IgD-negative memory B cell (primary cell): Measurements from ENCODE around the gene SAMMSON. TPM values are rescaled to one million over a fixed set of nuclear protein-coding genes. Genes with fewer than 3 reads are reported as not detected.
A peak's percentile ranks its signal among the peaks of the same experiment; 100 is the strongest.

Source experiments
- H3K27ac Mint-ChIP-seq, 3 donors: one replicate each; pipeline ENCODE4 v1.8.0; 2020 to 2022; ENCODE audit warnings: mild to moderate bottlenecking in 3 of 3, mixed read lengths in 3 of 3, moderate library complexity in 1 of 3
- H3K27me3 Mint-ChIP-seq: one replicate; pipeline ENCODE4 v1.8.0; 2021; ENCODE audit warnings: mixed read lengths
- H3K36me3 Mint-ChIP-seq: one replicate; pipeline ENCODE4 v1.8.0; 2020; ENCODE audit warnings: mild to moderate bottlenecking, mixed read lengths
- H3K4me1 Mint-ChIP-seq, 3 donors: one replicate each; pipeline ENCODE4 v1.8.0; 2020 to 2022; ENCODE audit warnings: mixed read lengths in 3 of 3, mild to moderate bottlenecking in 1 of 3
- H3K4me3 Mint-ChIP-seq, 4 donors: one replicate each; pipeline ENCODE4 v1.8.0; 2020 to 2022; ENCODE audit warnings: mild to moderate bottlenecking in 4 of 4, mixed read lengths in 4 of 4, moderate library complexity in 3 of 4
- H3K9me3 Mint-ChIP-seq, 3 donors: one replicate each; pipeline ENCODE4 v1.8.0; 2020 to 2021; ENCODE audit warnings: mixed read lengths in 3 of 3, mild to moderate bottlenecking in 1 of 3
- polyA plus RNA-seq: library from polyadenylated mRNA; unstranded; fragments of 300-500 nt; fragmentation: Illumina TruSeq; gene quantifications from one replicate; pipeline ENCODE4 v1.2.3, GENCODE V29; 2021

SAMMSON gene
- not detected for polyA plus RNA-seq

GRCh38 chr3:69999140-70000027 lies at the start of gene SAMMSON:
Gene SAMMSON (plus strand): TSS chr3:69999733.
- Mint-ChIP-seq H3K36me3 (no peaks in the 10 kb centered on the region), H3K9me3 (peaks cover 0 to 4% (median 0%) of the 10 kb centered on the region in 3 donors)

GRCh38 chr3:69951616-69952015 lies 47.9 kb upstream of the SAMMSON start:
- H3K9me3 Mint-ChIP-seq, result no peaks in the 10 kb centered on the region
- no peak overlapping the region for H3K27ac Mint-ChIP-seq
- H3K4me1 Mint-ChIP-seq, result no peaks in the 10 kb centered on the region
- H3K27me3 Mint-ChIP-seq, result peaks cover 2% of the 10 kb centered on the region
- no peak overlapping the region for H3K4me3 Mint-ChIP-seq
- H3K36me3 Mint-ChIP-seq, result no peaks in the 10 kb centered on the region

More at GRCh38 chr3:69999140-70000027, at the start of gene SAMMSON:
- Mint-ChIP-seq H3K4me1 (no peaks in the 10 kb centered on the region), H3K4me3 (no peak within 1 kb of the TSS), H3K27ac (no peak within 1 kb of the TSS), H3K27me3 (no peaks in the 10 kb centered on the region)

GRCh38 chr3:69959581-69959980 lies 40.0 kb upstream of the SAMMSON start:
- no peak overlapping the region for H3K27ac Mint-ChIP-seq
- no peaks in the 10 kb centered on the region for H3K4me1 Mint-ChIP-seq
- peaks cover 1% of the 10 kb centered on the region for H3K27me3 Mint-ChIP-seq
- no peak overlapping the region for H3K4me3 Mint-ChIP-seq
- peaks cover 0 to 2% (median 0%) of the 10 kb centered on the region in 3 donors for H3K9me3 Mint-ChIP-seq
- H3K36me3 Mint-ChIP-seq, result no peaks in the 10 kb centered on the region

- Mint-ChIP-seq H3K27ac (no peak overlapping the region), H3K9me3 (peaks cover 0 to 2% (median 0%) of the 10 kb centered on the region in 3 donors), H3K27me3 (peaks cover 1% of the 10 kb centered on the region), H3K4me1 (no peaks in the 10 kb centered on the region), H3K36me3 (no peaks in the 10 kb centered on the region), H3K4me3 (no peak overlapping the region)
These were observed 37.7 kb upstream of the SAMMSON start for GRCh38 chr3:69961706-69962439.

- Mint-ChIP-seq H3K36me3 (no peaks in the 10 kb centered on the region), H3K27me3 (peaks cover 2% of the 10 kb centered on the region), H3K27ac (no peak overlapping the region), H3K4me3 (no peak overlapping the region), H3K9me3 (peaks cover 0 to 2% (median 0%) of the 10 kb centered on the region in 3 donors), H3K4me1 (no peaks in the 10 kb centered on the region)
These were observed 35.9 kb upstream of the SAMMSON start for GRCh38 chr3:69963643-69964042.

GRCh38 chr3:69967156-69967555 lies 32.4 kb upstream of the SAMMSON start:
- H3K4me1 Mint-ChIP-seq, result no peaks in the 10 kb centered on the region
- H3K36me3 Mint-ChIP-seq, result no peaks in the 10 kb centered on the region
- no peak overlapping the region for H3K27ac Mint-ChIP-seq
- peaks cover 2% of the 10 kb centered on the region for H3K27me3 Mint-ChIP-seq
- no peaks in the 10 kb centered on the region for H3K9me3 Mint-ChIP-seq
- no peak overlapping the region for H3K4me3 Mint-ChIP-seq

GRCh38 chr3:69970827-69971226 lies 28.7 kb upstream of the SAMMSON start:
- no peaks in the 10 kb centered on the region for H3K36me3 Mint-ChIP-seq
- H3K27me3 Mint-ChIP-seq, result peaks cover 4% of the 10 kb centered on the region
- no peaks in the 10 kb centered on the region for H3K9me3 Mint-ChIP-seq
- no peak overlapping the region for H3K4me3 Mint-ChIP-seq
- H3K4me1 Mint-ChIP-seq, result peaks cover 0 to 2% (median 0%) of the 10 kb centered on the region in 3 donors
- no peak overlapping the region for H3K27ac Mint-ChIP-seq

GRCh38 chr3:69972672-69973071 lies 26.9 kb upstream of the SAMMSON start:
- H3K27me3 Mint-ChIP-seq, result peaks cover 4% of the 10 kb centered on the region
- peaks cover 0 to 2% (median 0%) of the 10 kb centered on the region in 3 donors for H3K4me1 Mint-ChIP-seq
- H3K27ac Mint-ChIP-seq, result peak overlapping the region in 1 of 3 donors; percentile 11
- H3K36me3 Mint-ChIP-seq, result no peaks in the 10 kb centered on the region
- H3K4me3 Mint-ChIP-seq, result no peak overlapping the region
- peaks cover 0 to 2% (median 0%) of the 10 kb centered on the region in 3 donors for H3K9me3 Mint-ChIP-seq

- Mint-ChIP-seq H3K27me3 (peaks cover 2% of the 10 kb centered on the region), H3K9me3 (peaks cover 0 to 5% (median 5%) of the 10 kb centered on the region in 3 donors), H3K36me3 (no peaks in the 10 kb centered on the region), H3K27ac (no peak overlapping the region), H3K4me1 (peaks cover 0 to 2% (median 0%) of the 10 kb centered on the region in 3 donors), H3K4me3 (no peak overlapping the region)
These were observed 23.5 kb upstream of the SAMMSON start for GRCh38 chr3:69976021-69976420.

- Mint-ChIP-seq H3K4me1 (no peaks in the 10 kb centered on the region), H3K27me3 (no peaks in the 10 kb centered on the region), H3K4me3 (no peak overlapping the region), H3K9me3 (peaks cover 0 to 5% (median 0%) of the 10 kb centered on the region in 3 donors), H3K36me3 (no peaks in the 10 kb centered on the region), H3K27ac (no peak overlapping the region)
These were observed 15.8 kb upstream of the SAMMSON start for GRCh38 chr3:69983546-69984265.

GRCh38 chr3:69985266-69985665 lies 14.3 kb upstream of the SAMMSON start:
- Mint-ChIP-seq H3K27me3 (no peaks in the 10 kb centered on the region), H3K27ac (no peak overlapping the region), H3K9me3 (no peaks in the 10 kb centered on the region), H3K4me1 (no peaks in the 10 kb centered on the region), H3K36me3 (no peaks in the 10 kb centered on the region), H3K4me3 (no peak overlapping the region)

GRCh38 chr3:69986419-69986818 lies 13.1 kb upstream of the SAMMSON start:
- no peak overlapping the region for H3K4me3 Mint-ChIP-seq

GRCh38 chr3:69987833-69988232 lies 11.7 kb upstream of the SAMMSON start:
- Mint-ChIP-seq H3K36me3 (no peaks in the 10 kb centered on the region), H3K27ac (no peak overlapping the region), H3K27me3 (no peaks in the 10 kb centered on the region), H3K4me3 (no peak overlapping the region), H3K4me1 (no peaks in the 10 kb centered on the region), H3K9me3 (no peaks in the 10 kb centered on the region)

More at GRCh38 chr3:69986419-69986818, 13.1 kb upstream of the SAMMSON start:
- Mint-ChIP-seq H3K27ac (no peak overlapping the region), H3K27me3 (no peaks in the 10 kb centered on the region), H3K36me3 (no peaks in the 10 kb centered on the region), H3K4me1 (no peaks in the 10 kb centered on the region), H3K9me3 (no peaks in the 10 kb centered on the region)

- Mint-ChIP-seq H3K4me1 (no peaks in the 10 kb centered on the region), H3K9me3 (peaks cover 0 to 2% (median 0%) of the 10 kb centered on the region in 3 donors), H3K27me3 (no peaks in the 10 kb centered on the region), H3K36me3 (no peaks in the 10 kb centered on the region), H3K27ac (no peak overlapping the region), H3K4me3 (no peak overlapping the region)
These were observed 5.8 kb upstream of the SAMMSON start for GRCh38 chr3:69993757-69994156.

- Mint-ChIP-seq H3K4me3 (no peak overlapping the region), H3K9me3 (peaks cover 0 to 2% (median 0%) of the 10 kb centered on the region in 3 donors), H3K27ac (no peak overlapping the region), H3K36me3 (no peaks in the 10 kb centered on the region), H3K27me3 (no peaks in the 10 kb centered on the region), H3K4me1 (no peaks in the 10 kb centered on the region)
These were observed 4.6 kb upstream of the SAMMSON start for GRCh38 chr3:69994919-69995318.
